A549 (cell line): ENCODE measurements around the gene ZBTB42.

Experiments used
- JUN ChIP-seq, 2 experiments: fragments of >200 bp; sonication (Bioruptor Twin); formaldehyde crosslinking; IDR thresholded peaks; 2 replicates in 1 of 2; 3 replicates in 1 of 2; pipeline ENCODE4 v1.6.1; 2016 to 2017
- MYC ChIP-seq: IDR thresholded peaks from 2 replicates; pipeline ENCODE4 v1.6.1; 2012; ENCODE audit warnings: mild to moderate bottlenecking, inconsistent platforms, low read length, improper control_type of control experiment, borderline replicate concordance
- PHF8 ChIP-seq: fragments of 200-600 bp; sonication (generic); IDR thresholded peaks from 2 replicates; pipeline ENCODE4 v1.6.1; 2016; ENCODE audit warnings: low read depth, mild to moderate bottlenecking, antibody characterized with exemption, moderate library complexity, borderline replicate concordance
- POLR2A ChIP-seq: IDR thresholded peaks from 2 replicates; pipeline ENCODE4 v1.6.1; 2012; ENCODE audit warnings: mild to moderate bottlenecking, low read length
- RCOR1 ChIP-seq: fragments of 150-350 bp; IDR thresholded peaks from 2 replicates; pipeline ENCODE4 v1.6.1; 2014; ENCODE audit warnings: antibody characterized with exemption, low read length, low read depth
- SMC3 ChIP-seq: fragments of >200 bp; sonication (Bioruptor Twin); formaldehyde crosslinking; IDR thresholded peaks from 3 replicates; pipeline ENCODE4 v1.6.1; 2018; ENCODE audit warnings: inconsistent platforms
- TF ChIP-seq, protein P1 (sequence below): IDR thresholded peaks from 2 replicates; pipeline ENCODE4 v1.6.1; 2012
- TF ChIP-seq, protein P2 (sequence below): fragments of >200 bp; sonication (Bioruptor Twin); formaldehyde crosslinking; IDR thresholded peaks from 3 replicates; pipeline ENCODE4 v1.5.1; 2016
- TF ChIP-seq, protein P3 (sequence below): fragments of 250-450 bp; sonication (Bioruptor Pico); IDR thresholded peaks from 2 replicates; pipeline ENCODE4 v1.5.0; 2021; ENCODE audit warnings: mild to moderate bottlenecking, moderate library complexity, borderline replicate concordance

DNA sequence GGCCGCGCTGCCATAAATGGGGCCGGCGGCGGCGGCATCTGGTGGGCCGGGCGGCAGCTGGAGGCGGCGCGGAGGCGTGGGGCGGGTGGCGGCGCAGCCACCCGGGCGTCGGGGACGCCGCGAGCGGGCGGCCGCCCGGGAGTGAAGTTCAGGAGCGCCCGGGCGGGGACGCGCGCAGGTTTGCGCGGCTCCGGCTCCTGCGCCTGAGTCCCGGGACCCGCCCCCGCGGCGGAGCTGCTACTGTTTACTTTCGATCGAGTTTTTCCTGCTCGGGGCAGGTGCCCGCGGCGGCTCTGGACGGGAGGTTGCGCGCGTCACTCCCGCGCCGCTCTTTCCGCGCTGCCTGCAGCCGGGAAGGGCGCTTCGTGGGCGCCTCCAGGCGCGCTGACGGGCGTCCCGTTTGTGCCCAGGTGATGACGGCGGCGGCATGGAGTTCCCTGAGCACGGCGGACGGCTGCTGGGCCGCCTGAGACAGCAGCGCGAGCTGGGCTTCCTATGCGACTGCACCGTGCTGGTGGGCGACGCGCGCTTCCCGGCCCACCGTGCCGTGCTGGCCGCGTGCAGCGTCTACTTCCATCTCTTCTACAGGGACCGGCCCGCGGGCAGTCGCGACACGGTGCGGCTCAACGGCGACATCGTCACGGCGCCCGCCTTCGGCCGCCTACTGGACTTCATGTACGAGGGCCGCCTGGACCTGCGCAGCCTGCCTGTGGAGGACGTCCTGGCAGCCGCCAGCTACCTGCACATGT lies at the start of gene ZBTB42:
- TF ChIP-seq MYC (no peak), SMC3 (no peak), RCOR1 (no peak), POLR2A (no peak), PHF8 (0 out of 2 replicates have a peak, but pooled peaks have one; percentile 25), JUN (IDR thresholded peaks at IDR 0.05) (no peak; a peak in 1 of 5 replicates)
- TF ChIP-seq, protein P1, sequence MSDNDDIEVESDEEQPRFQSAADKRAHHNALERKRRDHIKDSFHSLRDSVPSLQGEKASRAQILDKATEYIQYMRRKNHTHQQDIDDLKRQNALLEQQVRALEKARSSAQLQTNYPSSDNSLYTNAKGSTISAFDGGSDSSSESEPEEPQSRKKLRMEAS, result peak; percentile 41; the same call in 1 of the 2 replicates
- TF ChIP-seq, protein P2, sequence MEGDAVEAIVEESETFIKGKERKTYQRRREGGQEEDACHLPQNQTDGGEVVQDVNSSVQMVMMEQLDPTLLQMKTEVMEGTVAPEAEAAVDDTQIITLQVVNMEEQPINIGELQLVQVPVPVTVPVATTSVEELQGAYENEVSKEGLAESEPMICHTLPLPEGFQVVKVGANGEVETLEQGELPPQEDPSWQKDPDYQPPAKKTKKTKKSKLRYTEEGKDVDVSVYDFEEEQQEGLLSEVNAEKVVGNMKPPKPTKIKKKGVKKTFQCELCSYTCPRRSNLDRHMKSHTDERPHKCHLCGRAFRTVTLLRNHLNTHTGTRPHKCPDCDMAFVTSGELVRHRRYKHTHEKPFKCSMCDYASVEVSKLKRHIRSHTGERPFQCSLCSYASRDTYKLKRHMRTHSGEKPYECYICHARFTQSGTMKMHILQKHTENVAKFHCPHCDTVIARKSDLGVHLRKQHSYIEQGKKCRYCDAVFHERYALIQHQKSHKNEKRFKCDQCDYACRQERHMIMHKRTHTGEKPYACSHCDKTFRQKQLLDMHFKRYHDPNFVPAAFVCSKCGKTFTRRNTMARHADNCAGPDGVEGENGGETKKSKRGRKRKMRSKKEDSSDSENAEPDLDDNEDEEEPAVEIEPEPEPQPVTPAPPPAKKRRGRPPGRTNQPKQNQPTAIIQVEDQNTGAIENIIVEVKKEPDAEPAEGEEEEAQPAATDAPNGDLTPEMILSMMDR, result no peak
- TF ChIP-seq, protein P3, sequence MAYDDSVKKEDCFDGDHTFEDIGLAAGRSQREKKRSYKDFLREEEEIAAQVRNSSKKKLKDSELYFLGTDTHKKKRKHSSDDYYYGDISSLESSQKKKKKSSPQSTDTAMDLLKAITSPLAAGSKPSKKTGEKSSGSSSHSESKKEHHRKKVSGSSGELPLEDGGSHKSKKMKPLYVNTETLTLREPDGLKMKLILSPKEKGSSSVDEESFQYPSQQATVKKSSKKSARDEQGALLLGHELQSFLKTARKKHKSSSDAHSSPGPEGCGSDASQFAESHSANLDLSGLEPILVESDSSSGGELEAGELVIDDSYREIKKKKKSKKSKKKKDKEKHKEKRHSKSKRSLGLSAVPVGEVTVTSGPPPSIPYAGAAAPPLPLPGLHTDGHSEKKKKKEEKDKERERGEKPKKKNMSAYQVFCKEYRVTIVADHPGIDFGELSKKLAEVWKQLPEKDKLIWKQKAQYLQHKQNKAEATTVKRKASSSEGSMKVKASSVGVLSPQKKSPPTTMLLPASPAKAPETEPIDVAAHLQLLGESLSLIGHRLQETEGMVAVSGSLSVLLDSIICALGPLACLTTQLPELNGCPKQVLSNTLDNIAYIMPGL (CRISPR knock-in tag), result no peak
